Putamen (tissue), 1 donor: ENCODE measurements around the gene GLG1.
"Not testable (repeated sequence)": the region's sequence is repeated elsewhere in the genome, so short reads cannot be mapped to it uniquely, and the experiment has no call there.

Experiments used
- DNase-seq: peaks from one replicate; pipeline ENCODE4 v3.0.0-alpha.2; 2016; ENCODE audit warnings: low spot score

GLG1 gene

DNA sequence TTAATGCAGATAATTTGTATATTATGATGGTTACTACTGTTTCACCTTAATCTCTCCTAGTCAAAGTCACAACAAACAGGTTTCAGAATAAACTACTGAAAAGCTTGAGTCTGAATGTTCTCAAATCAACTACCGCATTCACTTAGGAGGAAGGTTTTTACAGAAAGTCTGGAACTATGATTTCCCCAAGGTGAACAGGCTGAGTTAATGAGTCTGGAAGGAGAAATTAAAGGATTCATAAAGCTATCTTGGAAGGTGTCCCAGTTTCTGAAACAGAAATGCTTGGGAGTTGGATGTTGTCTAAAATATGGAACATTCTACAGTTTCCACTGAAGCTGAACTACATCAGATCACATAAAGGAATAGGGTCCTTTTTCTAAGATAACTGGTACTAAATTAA lies 69.2 kb downstream of the GLG1 start:
- not testable (repeated sequence) for DNase-seq

DNA sequence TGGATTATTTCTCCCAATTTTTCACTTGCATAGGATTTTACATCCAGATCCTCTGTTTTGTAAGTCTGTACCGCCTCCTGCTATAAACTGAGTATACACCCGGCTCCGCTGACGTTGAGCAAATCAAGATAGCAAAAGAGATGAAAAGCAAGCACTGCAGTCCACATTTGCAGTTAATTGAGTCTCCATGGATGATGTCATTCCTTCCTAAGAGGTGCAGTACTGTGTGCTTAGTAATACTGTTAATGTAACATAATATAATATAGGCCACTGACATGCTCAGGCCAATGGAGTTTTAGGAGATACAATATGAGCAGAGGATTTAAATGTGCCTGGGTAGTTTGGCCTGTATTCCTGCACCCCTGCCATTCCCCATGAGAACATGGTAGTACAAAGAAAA lies 72.3 kb downstream of the GLG1 start:
- DNase-seq, result not testable (repeated sequence)

DNA sequence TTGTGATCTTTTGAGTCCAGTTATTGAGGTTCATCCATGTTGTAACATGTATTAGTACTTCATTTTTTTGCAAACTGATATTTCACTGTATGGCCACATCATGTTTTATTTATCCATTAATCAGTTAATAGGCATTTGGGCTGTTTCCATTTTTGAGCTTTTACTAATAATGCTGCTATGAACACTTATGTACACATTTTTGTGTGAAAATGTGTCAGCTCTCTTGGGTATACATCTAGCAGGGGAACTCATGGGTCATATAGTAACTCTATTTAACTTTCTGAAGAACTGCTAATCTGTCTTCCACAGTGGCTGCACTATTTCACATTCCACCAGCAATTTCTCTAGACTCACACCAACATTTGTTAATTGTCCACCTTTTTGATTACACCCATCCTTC lies 82.0 kb downstream of the GLG1 start:
- no peak for DNase-seq

DNA sequence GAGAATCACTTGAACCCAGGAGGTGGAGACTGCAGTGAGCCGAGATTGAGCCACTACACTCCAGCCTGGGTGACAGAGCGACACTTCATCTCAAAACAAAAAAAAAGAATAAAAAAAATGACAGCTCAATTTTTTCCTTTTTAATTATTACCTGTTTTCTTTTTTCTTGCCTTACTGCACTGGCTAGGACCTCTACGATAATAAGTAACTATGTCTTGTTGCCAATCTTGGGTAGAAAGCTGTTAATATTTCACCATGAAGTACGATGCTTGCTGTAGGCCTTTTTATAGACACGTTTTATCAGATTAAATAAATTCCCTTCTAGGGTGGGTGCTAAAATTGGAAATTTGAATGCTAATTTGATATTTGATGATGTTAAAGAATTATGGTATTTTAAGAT lies 82.8 kb downstream of the GLG1 start:
- no peak for DNase-seq

DNA sequence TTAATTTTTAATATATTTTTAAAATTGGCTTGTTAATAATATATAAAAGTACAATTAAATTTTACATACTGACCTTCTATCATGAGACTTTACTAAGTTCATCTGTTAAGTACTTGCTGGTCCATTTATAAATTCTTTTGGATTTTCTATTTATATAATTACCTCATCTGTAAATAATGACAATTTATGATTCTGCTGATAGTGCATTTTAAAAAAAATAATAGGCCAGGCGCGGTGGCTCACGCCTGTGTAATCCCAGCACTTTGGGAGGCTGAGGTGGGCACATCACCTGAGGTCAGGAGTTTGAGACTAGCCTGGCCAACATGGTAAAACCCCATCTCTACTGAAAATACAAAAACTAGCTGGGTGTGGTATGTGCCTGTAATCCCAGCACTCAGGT lies 83.2 kb downstream of the GLG1 start:
- DNase-seq, result not testable (repeated sequence)

DNA sequence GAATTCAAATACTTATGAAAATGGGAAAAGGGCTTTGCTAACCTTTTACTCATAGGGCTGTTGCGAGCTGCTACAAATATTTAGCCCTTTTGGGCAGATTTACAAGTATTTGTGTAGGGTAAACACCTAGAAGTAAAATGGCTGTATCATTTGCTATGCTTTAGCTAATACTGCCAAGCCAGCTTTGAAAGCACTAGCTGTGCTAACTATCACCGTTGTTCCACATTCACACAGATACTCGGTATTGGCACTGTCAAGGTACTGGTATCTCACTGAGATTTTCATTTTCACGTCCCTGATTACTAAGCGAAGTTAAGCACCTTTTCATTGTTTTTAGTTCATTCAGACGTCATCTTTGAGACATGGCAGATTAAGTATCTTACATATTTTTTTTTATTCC lies 84.8 kb downstream of the GLG1 start:
- DNase-seq, result no peak

DNA sequence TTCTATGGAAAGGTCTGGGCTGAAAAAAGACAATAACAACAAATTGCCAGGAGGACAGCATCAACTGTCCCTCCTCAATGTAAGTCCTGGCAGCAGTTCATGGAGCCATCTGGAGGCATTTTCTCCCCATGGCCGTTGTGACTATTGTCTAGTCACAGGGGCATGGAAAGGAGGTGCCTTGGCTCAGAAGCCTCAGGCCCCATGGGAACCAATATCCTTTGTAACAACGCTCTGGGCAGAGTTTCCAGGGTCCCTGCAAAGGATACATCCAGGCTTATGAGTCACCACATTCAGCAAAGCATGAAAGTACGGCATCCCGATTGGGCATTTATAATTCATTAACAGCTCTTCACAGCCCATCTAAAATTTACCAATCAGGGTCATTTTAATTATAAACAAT lies 85.2 kb downstream of the GLG1 start:
- peak; percentile 45 for DNase-seq

DNA sequence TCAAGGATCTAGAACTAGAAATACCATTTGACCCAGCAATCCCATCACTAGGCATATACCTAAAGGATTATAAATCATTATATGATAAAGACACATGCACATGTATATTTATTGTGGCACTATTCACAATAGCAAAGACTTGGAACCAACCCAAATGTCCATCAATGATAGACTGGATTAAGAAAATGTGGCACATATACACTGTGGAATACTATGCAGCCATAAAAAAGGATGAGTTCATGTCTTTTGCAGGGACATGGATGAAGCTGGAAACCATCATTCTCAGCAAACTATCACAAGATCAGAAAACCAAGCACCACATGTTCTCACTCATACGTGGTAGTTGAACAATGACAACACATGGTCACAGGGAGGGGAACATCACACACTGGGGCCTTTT lies 88.0 kb downstream of the GLG1 start:
- DNase-seq, result not testable (repeated sequence)

DNA sequence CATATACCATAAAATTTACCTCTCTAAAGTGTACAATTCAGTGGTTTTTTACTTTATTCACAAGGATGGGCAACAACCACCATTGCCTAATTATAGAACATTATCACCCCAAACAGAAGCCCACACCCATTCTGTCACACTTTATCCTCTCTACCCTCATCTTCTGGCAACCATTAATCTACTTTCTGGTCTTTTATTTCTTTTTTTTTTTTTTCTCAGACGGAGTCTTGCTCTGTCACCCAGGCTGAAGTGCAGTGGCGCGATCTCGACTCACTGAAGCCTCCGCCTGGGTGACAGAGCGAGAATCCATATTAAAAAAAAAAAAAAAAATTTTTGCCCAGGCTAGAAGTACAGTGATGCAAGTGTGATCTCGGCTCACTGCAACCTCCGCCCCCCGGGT lies 95.0 kb downstream of the GLG1 start:
- no peak for DNase-seq

DNA sequence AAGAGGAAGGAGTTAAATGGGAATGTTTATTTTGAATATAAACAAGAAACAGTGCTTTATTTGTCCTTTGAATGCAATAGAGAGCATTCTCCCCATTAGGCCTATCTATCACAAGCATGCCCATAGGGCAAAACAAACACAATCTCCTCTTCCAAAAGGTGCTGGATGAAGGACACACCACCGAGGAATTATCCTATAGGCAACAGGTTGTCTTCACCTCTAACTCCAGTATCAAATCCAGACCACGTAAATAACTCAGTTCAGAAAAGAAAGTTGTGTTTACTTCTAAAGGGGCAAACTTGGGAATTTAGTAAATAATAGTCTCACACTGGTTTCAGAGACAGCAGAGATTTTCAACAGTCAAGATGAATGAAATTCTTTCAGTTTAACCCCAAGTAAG lies 101.9 kb downstream of the GLG1 start:
- no peak for DNase-seq

DNA sequence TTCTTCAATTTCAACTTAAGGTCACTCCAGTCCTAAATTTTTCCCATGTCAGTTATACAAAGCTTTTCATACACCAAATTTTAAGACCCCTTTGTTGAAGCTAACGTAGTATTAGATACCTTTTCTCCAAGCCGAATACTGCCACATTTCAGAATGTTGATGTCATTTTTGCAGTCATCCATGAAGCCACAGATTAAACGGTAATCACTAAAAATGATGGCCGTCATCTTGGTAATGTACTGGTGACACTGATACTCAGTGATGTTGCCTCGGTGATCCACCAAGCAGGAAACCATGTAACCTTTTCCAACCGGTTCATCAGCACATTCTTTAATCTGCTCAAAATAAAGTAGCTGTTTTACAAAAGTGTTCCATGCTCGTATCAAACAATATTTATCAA lies 103.5 kb downstream of the GLG1 start:
- DNase-seq, result no peak

DNA sequence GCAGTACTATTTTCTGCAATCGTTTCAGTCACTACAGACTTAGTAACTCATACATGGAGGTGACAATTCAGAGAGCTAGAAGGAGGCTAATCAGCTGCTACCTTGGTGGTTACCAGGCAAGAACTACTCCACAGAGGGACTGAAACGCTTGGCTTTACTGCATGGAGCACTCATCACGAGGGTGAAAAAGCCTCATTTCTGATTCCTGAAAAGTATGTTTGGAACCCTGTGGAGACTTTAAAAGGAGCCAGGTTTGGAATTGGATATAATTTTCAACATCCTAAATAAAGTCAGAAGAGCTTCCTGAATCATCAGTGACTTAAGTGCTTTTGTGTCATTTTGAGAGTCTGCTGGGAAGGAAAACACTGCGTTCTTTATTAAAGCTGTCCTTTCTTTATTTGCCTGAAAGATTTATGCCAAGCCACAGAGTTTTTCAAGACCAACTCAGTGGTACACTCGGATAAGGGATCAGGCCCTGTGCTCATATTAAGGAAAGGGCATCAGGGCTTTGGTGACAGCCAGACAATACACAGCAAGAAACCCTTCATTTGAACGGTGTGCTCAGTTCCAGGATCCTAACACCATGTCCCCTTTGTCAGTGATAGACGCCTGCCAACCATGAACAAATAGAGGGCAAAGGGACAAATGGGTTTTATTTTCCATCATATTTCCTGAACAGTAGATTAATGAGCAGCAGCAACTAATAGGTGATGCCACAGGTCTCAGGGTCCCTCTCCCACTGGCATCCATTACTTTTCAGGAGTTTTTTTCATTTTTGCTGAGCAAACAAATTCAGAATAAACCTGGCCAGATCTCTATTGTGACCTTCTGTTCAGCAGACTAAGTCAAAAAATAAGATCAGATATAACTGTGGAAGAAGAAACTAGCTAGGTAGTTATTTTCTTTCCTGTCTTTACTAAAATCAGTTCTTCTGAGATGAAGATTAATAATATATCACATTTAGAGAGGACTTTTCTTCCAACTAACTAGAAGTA lies 105.1 kb downstream of the GLG1 start:
- peak; percentile 49 for DNase-seq

DNA sequence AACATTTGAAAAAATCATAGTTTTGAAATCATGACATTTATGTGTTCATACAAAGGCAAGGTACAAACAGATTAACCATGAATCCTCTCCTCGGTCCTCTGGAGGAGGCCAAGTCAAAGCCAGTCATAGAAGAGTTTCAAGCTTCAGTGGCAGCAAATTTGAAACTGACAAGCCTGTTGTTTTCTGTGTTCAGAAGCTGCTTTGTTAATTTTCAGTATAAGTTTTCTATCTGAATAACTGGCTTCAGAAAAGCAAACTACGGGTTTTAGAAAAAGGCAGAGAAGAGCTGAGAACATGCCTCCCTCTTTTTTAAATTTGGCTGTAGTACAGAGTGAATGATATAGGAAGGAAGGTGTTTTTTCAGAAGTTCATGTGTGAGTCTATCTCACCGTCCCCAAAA lies 106.0 kb downstream of the GLG1 start:
- peak; percentile 48 for DNase-seq

DNA sequence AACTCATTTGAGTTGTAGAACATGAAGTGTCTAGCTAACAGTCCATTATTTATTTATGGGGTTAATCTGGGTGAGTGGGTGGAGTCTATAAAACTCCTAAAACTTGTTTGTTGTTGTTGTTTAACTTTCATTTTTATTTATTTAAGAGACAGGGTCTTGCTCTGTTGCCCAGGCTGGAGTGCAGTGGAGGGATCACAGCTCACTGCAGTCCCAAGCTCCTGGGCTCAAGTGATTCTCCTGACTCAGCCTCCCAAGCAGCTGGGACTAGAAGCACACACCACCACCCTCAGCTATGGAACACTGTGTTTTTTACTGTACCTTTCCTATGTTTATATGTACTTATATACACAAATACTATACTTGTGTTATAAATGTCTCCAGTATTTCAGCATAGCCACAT lies 107.8 kb downstream of the GLG1 start:
- no peak for DNase-seq

DNA sequence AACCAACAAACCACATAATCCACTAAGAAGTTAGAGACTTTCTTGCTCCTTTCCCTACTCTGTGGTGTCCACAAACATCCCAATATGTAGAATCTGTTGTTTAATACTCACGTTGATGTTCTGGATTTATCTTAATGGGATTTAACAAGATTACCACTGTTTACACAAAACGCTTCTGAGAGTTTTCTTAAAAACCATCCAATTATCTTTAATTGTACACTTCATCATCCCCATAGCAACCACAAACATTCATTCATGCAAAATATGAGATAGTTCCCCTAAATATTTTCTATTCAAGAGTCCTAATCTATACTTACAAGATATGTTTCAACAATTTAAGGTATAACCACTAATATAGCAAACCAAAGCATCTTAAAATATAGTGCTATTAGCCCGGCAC lies 109.2 kb downstream of the GLG1 start:
- no peak for DNase-seq

DNA sequence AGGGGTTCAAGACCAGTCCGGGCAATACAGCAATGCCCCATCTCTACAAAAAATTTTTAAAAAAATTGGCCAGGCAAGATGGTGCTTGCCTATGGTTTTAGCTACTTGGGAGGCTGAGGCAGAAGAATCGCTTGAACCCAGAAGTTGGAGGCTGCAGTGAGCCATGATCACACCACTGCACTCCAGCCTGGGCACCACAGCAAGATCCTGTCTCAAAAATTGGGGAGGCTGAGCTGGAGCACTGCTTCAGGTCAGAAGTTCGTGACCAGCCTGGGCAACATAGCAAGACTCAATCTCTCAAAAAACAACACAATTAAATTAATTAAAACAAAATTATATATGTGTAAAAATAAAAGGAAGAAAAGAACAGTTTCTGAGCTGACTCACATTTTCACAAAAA lies 110.9 kb downstream of the GLG1 start:
- DNase-seq, result no peak

DNA sequence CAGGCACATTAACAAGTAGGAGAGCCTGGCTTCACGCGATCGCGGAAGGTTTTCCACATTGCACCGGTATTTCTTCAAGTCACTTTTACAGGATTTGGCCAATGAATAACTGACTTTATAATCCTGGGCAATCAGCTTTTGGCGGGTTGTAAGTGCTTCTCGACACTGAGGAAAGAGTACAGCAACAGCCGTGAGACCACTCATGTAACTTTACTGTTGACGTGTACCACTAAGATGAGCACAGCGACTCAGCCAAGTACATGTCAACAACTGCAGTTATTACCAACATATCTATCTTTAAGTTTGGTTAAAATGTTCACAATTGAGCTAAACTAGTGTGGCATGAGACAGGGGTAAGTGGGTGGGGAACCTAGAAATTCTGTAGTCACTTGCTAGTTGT lies 113.9 kb downstream of the GLG1 start:
- DNase-seq, result no peak

DNA sequence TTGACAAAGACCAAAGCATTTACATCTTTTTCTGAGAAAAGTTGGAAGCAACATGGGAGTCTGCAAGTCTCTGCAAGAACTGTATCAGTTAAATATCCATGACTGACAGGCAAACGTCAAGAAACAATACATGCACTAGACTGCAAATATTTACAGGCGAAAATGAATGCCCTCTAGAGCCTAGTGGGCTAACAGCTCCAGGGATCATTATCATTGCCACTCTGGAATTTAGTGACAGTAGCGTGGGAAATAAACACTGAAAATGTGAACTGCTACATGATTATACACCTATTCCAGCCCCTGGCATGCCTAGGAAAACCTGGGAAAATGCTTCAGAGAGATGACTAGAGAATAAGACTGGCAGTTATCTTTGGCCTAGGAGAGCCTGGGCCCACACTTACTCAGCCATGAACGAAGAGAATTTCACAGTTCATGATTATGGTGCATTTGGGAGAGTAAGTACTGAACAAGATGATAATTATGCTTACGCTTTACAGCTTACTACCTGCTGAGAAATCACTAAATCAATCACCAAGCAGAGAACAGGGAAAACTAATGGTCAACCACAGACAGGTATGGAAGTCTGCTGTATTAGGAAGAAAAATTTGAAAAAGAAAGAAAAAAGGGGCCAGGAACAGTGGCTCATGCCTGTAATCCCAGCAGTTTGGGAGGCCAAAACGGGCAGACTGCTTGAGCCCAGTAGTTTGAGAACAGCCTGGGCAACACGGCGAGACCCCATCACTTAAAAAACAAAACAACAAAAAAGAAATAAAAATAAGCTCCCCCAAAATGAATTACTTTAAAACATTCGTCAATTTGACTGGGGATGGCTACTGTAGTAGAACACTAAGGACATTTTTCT lies 119.0 kb downstream of the GLG1 start:
- no peak for DNase-seq

DNA sequence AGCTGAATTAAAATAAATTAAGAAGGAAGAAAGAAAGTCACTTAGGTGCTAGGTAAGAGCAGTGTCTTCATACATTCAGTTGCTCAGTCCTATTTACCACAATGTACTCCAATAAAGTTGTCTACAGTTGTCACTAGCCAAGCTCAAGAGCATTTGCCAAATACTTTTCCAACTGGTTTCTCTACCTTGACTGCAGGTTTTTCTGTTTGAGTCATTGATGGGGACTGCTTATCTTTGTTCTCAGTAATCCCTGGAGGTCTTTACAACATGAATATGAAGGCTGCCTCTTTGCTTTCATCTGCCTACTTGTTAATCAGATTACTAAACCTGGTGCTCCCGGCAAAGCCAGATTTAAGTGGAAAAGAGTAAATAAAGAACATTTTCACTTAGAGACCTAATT lies 121.0 kb downstream of the GLG1 start:
- no peak for DNase-seq

DNA sequence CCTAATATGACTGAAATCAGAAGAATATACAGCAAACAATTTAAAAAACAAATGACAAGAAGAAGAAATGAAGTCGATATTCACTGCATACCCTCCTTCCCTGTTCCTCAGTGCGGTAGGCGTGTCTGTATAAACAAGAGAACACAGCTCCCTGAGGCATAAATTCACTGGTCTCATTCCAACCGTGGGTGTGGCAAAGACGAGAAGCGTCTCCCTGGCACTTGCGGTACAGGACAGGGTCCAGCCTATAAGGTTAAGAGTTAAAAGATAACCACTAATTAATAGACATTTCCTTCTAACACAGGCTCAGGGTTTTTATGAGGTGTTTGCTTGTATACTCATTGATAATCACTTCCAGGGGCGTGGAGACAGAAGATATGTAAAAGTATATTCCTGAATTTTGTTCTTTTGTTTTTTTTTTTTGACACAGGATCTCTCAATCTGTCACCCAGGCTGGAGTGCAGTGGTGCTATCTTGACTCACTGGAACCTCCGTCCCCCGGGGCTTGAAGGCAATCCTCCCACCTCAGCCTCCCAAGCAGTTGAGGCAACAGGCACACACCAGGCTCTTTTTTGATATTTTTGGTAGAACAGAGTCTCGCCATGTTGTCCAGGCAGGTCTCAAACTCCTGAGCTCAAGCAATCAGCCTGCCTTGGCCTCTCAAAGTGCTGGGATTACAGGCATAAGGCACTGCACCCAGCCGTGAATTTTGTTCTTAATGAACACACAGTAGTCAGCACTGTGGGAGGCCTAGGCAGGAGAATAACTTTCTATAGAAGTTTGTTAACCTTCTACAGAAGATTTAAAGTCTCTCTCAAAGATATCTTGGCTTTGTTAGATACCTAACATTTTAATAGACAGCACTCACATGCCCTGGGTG lies 126.5 kb downstream of the GLG1 start:
- DNase-seq, result no peak

DNA sequence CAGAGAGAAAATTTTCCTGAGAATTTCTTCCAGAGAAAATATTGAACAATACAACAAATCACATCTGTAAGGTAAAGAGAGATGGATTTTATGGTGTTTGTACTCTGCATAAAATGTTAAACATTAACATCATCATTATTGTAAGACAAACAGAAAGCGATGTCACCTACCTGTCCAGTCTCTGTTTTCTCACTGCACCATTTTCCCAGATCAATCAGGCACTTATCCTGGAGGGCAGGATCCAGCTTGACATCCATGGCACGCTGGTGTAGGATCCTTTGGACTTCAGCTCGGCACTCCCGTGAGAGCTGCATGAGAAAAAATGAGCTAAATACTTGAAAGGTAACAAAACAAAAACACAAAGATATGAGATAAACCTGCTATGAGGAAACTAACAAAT lies 129.7 kb downstream of the GLG1 start:
- no peak for DNase-seq

DNA sequence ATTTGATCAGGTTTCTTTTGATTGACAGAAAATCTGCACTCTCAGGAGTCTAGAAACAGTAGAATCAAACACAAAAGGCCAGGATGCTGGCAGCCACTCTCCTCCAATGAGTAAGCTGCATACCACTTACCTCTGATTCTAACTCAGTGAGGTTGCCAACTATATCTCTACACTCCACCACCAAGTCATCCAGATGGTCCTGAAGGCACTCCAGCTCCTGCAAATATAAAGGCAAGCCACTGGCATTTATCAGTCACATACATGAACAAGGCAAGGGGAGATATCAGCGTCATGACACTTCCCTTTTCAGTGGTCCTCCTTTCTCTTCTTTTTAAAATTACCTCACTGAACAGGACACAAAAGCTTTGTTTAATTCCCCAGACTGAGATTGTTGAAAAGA lies 132.5 kb downstream of the GLG1 start:
- DNase-seq, result no peak
